Esophagus squamous epithelium (tissue), 4 donors: ENCODE results near the gene FPR2.

Experiments
- POLR2A ChIP-seq, 4 donors: fragments of 450-650 bp; IDR thresholded peaks; one replicate each; pipeline ENCODE4 v1.6.1; 2017; ENCODE audit warnings: antibody characterized with exemption in 4 of 4, mild to moderate bottlenecking in 4 of 4, moderate library complexity in 3 of 4
- TF ChIP-seq, protein P1 (sequence below), 6 experiments: fragments of 450-650 bp in 4 of 6; fragments of 200-600 bp in 2 of 6; sonication (generic) in 2 of 6; IDR thresholded peaks; one replicate each; pipeline ENCODE4 v1.5.1; 2016 to 2019; ENCODE audit warnings: antibody characterized with exemption in 6 of 6, mild to moderate bottlenecking in 4 of 6, moderate library complexity in 4 of 6

DNA sequence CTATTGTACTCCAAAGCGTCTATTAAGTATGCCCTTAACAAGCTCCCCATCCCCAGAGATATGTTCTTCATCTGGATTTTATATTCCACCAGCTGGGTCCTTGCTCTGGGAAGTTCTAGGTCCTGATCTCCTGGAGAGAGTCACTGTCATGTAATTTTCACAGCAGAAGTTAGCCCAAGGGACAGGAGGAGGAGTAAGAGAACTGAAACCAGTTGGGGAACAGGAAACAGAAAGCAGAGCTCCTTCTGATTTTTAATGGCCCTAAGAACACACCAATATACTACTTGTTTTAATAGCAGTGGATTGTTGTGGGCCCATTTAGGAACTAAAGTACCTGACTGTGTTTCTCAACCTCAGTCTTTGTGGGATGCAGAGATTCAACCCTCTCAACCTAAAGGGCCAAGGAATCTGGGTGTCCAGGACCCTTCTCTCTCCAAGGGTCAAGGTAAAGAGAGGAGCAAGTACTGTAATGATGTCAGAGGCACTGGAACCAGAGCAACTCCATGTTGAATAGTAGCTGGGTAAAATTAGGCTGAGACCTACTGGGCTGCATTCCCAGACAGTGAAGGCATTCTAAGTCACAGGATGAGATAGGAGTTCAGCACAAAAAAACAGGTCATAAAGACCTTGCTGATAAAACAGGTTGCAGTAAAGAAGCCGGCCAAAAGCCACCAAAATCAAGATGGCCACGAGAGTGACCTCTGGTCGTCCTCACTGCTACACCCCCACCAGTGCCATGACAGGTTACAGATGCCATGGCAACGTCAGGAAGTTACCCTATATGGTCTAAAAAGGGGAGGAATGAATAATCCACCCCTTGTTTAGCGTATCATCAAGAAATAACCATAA is 25.9 kb downstream of the FPR2 start:
- TF ChIP-seq, protein P1, sequence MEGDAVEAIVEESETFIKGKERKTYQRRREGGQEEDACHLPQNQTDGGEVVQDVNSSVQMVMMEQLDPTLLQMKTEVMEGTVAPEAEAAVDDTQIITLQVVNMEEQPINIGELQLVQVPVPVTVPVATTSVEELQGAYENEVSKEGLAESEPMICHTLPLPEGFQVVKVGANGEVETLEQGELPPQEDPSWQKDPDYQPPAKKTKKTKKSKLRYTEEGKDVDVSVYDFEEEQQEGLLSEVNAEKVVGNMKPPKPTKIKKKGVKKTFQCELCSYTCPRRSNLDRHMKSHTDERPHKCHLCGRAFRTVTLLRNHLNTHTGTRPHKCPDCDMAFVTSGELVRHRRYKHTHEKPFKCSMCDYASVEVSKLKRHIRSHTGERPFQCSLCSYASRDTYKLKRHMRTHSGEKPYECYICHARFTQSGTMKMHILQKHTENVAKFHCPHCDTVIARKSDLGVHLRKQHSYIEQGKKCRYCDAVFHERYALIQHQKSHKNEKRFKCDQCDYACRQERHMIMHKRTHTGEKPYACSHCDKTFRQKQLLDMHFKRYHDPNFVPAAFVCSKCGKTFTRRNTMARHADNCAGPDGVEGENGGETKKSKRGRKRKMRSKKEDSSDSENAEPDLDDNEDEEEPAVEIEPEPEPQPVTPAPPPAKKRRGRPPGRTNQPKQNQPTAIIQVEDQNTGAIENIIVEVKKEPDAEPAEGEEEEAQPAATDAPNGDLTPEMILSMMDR (IDR thresholded peaks at IDR 0.05), result no peak
- no peak for TF ChIP-seq POLR2A (IDR thresholded peaks at IDR 0.05)
